HG03103 (cell line): Measurements from ENCODE around the gene SRRM1.
A peak's percentile ranks its signal among the peaks of the same experiment; 100 is the strongest.

Source experiments
- ATAC-seq: cut with Tn5 transposase; IDR thresholded peaks from one replicate; pipeline ENCODE4 v1.9.1; 2021; ENCODE audit warnings: low read depth; ENCODE audit not compliant: unreplicated experiment

The SRRM1 gene

GRCh38 chr1:24642481-24643362, at the start of gene SRRM1:
Gene SRRM1 (plus strand): TSS chr1:24643302. CDS start chr1:24643327, 25 bp downstream.
- ATAC-seq = peak; percentile 81

- no peak for ATAC-seq
These were observed 48.8 kb upstream of the SRRM1 start for GRCh38 chr1:24594328-24594598.

- ATAC-seq = no peak
These were observed 46.7 kb upstream of the SRRM1 start for GRCh38 chr1:24596401-24596880.

GRCh38 chr1:24599265-24599664, 43.8 kb upstream of the SRRM1 start:
- ATAC-seq = no peak

GRCh38 chr1:24600551-24600950, 42.6 kb upstream of the SRRM1 start:
- ATAC-seq = no peak

GRCh38 chr1:24605534-24606295, 37.4 kb upstream of the SRRM1 start:
- no peak for ATAC-seq

- no peak for ATAC-seq
These were observed 36.9 kb upstream of the SRRM1 start for GRCh38 chr1:24606296-24606605.

GRCh38 chr1:24606621-24607020, 36.5 kb upstream of the SRRM1 start:
- ATAC-seq = no peak

GRCh38 chr1:24609949-24610517, 33.1 kb upstream of the SRRM1 start:
- ATAC-seq = no peak

GRCh38 chr1:24619376-24619775, 23.7 kb upstream of the SRRM1 start:
- no peak for ATAC-seq

- ATAC-seq = no peak
These were observed 22.4 kb upstream of the SRRM1 start for GRCh38 chr1:24620678-24621077.

- no peak for ATAC-seq
These were observed 22.0 kb upstream of the SRRM1 start for GRCh38 chr1:24621121-24621520.

- ATAC-seq = no peak
These were observed 20.9 kb upstream of the SRRM1 start for GRCh38 chr1:24622218-24622617.

GRCh38 chr1:24632832-24633175, 10.3 kb upstream of the SRRM1 start:
- no peak for ATAC-seq

GRCh38 chr1:24635195-24635843, 7.8 kb upstream of the SRRM1 start:
- ATAC-seq = no peak

- ATAC-seq = no peak
These were observed 6.3 kb upstream of the SRRM1 start for GRCh38 chr1:24636661-24637357.

GRCh38 chr1:24639094-24639493, 4.0 kb upstream of the SRRM1 start:
- ATAC-seq = no peak

GRCh38 chr1:24639881-24640280, 3.2 kb upstream of the SRRM1 start:
- ATAC-seq = no peak

- ATAC-seq = no peak
These were observed 2.8 kb upstream of the SRRM1 start for GRCh38 chr1:24640288-24640687.

- ATAC-seq = no peak
These were observed 1.4 kb upstream of the SRRM1 start for GRCh38 chr1:24641646-24642151.
